Ovary (tissue), 3 donors: ENCODE data around the gene ACSM3.

Experiments used
- EP300 ChIP-seq: sonication (generic); formaldehyde crosslinking; IDR thresholded peaks from one replicate; pipeline ENCODE4 v1.6.1; 2017; ENCODE audit warnings: antibody characterized with exemption
- POLR2A ChIP-seq: fragments of 450-650 bp; IDR thresholded peaks from one replicate; pipeline ENCODE4 v1.6.1; 2017; ENCODE audit warnings: antibody characterized with exemption, mild to moderate bottlenecking, moderate library complexity
- TF ChIP-seq, protein P1 (sequence below), 3 donors: fragments of 450-650 bp in 2 of 3; fragments of 200-600 bp in 1 of 3; IDR thresholded peaks; one replicate each; pipeline versions ENCODE4 v1.5.1 to v1.8.0; 2016 to 2022; ENCODE audit warnings: antibody characterized with exemption in 3 of 3, mild to moderate bottlenecking in 1 of 3
- donor health status: DM: no; HTN: no; CAD: no.

DNA sequence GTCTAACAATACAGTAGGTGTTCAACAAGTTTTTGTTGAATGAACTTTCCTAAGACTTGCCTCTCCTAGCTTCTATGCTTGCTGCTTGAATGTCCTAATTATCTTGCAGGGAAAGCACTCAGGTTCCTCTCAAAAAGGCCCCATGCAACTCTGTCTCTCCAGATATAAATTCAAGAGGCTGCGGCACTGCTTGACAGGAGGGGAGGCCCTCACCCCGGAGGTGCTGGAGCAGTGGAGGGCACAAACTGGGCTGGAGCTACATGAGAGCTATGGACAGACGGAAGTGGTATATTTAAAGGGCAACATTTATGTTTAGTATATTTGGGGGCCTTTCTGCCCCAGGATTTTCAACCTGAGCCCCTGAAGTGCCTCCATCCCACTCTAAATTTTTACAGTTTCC lies 36.6 kb upstream of the ACSM3 start:
- no peak for TF ChIP-seq POLR2A
- no peak for TF ChIP-seq EP300
- TF ChIP-seq, protein P1, sequence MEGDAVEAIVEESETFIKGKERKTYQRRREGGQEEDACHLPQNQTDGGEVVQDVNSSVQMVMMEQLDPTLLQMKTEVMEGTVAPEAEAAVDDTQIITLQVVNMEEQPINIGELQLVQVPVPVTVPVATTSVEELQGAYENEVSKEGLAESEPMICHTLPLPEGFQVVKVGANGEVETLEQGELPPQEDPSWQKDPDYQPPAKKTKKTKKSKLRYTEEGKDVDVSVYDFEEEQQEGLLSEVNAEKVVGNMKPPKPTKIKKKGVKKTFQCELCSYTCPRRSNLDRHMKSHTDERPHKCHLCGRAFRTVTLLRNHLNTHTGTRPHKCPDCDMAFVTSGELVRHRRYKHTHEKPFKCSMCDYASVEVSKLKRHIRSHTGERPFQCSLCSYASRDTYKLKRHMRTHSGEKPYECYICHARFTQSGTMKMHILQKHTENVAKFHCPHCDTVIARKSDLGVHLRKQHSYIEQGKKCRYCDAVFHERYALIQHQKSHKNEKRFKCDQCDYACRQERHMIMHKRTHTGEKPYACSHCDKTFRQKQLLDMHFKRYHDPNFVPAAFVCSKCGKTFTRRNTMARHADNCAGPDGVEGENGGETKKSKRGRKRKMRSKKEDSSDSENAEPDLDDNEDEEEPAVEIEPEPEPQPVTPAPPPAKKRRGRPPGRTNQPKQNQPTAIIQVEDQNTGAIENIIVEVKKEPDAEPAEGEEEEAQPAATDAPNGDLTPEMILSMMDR (IDR thresholded peaks at IDR 0.05) = no peak
